Osteoblast (primary cell): Measurements from ENCODE around the gene ETFRF1. TPM values are rescaled to one million over a fixed set of nuclear protein-coding genes. Genes with fewer than 3 reads are reported as not detected.

ENCODE experiments used
- DNase-seq: peaks from one replicate; pipeline ENCODE4 v3.0.0; 2011; ENCODE audit warnings: low spot score, mixed read lengths; ENCODE audit not compliant: insufficient read length; ENCODE audit errors: missing footprints
- H2AFZ ChIP-seq: 2 replicates; pipeline ENCODE4 v1.6.0; 2011; ENCODE audit warnings: mild to moderate bottlenecking, low read length
- H3K27ac ChIP-seq: 2 replicates; pipeline ENCODE4 v1.5.1; 2011; ENCODE audit warnings: mild to moderate bottlenecking, low read depth, low read length, moderate library complexity
- H3K27me3 ChIP-seq: 2 replicates; pipeline ENCODE4 v1.6.0; 2012; ENCODE audit warnings: mild to moderate bottlenecking, control low read depth, inconsistent platforms, low read length, moderate library complexity; ENCODE audit not compliant: insufficient read depth
- H3K36me3 ChIP-seq: 2 replicates; pipeline ENCODE4 v1.5.1; 2011; ENCODE audit warnings: mild to moderate bottlenecking, low read length, control low read depth, moderate library complexity; ENCODE audit not compliant: insufficient read depth
- H3K4me1 ChIP-seq: 2 replicates; pipeline ENCODE4 v1.5.1; 2011; ENCODE audit warnings: mild to moderate bottlenecking, low read length, control low read depth, moderate library complexity; ENCODE audit not compliant: insufficient read depth
- H3K4me2 ChIP-seq: 2 replicates; pipeline ENCODE4 v1.6.0; 2011; ENCODE audit warnings: mild to moderate bottlenecking, low read length; ENCODE audit not compliant: insufficient read depth
- H3K4me3 ChIP-seq: fragments of 200-600 bp; sonication (generic); 3 replicates; pipeline ENCODE4 v1.5.1; 2012; ENCODE audit warnings: mild to moderate bottlenecking, low read length, inconsistent platforms; ENCODE audit not compliant: insufficient read depth
- H3K79me2 ChIP-seq: 2 replicates; pipeline ENCODE4 v1.6.0; 2012; ENCODE audit warnings: mild to moderate bottlenecking, low read length, control low read depth, inconsistent platforms; ENCODE audit not compliant: insufficient read depth
- H3K9me3 ChIP-seq: 2 replicates; pipeline ENCODE4 v1.5.1; 2011; ENCODE audit warnings: low read depth, low read length, control low read depth
- H4K20me1 ChIP-seq: 2 replicates; pipeline ENCODE4 v1.6.0; 2012; ENCODE audit warnings: mild to moderate bottlenecking, low read length, control low read depth; ENCODE audit not compliant: insufficient read depth
- CTCF ChIP-seq: IDR thresholded peaks from 2 replicates; pipeline ENCODE4 v1.5.1; 2011; ENCODE audit warnings: mild to moderate bottlenecking, low read depth, low read length, moderate library complexity; ENCODE audit errors: extremely low read depth
- total RNA-seq: library from RNA; depleted of rRNA; stranded (reverse); fragments of >200 nt; gene quantifications from 2 replicates; pipeline ENCODE4 v1.2.3, GENCODE V29; 2012

Gene ETFRF1
- total RNA-seq, 1 donor: 27.9 TPM

GRCh38 chr12:25189656-25190055, 5.4 kb upstream of the ETFRF1 start:
- Histone ChIP-seq H3K79me2 (no peaks in the 10 kb centered on the region), H3K27ac (peak overlapping the region; percentile 58), H3K9me3 (no peaks in the 10 kb centered on the region), H3K27me3 (no peaks in the 10 kb centered on the region), H4K20me1 (no peaks in the 10 kb centered on the region), H2AFZ (no peak overlapping the region), H3K4me2 (peak overlapping the region; percentile 30), H3K4me1 (peaks cover 37% of the 10 kb centered on the region), H3K36me3 (no peaks in the 10 kb centered on the region), H3K4me3 (no peak overlapping the region)
- DNase-seq: no peak
- TF ChIP-seq CTCF: no peak

GRCh38 chr12:25190793-25191192, 4.2 kb upstream of the ETFRF1 start:
- no peaks in the 10 kb centered on the region for H4K20me1 ChIP-seq
- no peak overlapping the region for H3K4me2 ChIP-seq
- H3K27ac ChIP-seq: no peak overlapping the region

GRCh38 chr12:25194214-25194613, 823 bp upstream of the ETFRF1 start:
- Histone ChIP-seq H3K4me3 (peak overlapping the region; percentile 81), H3K27me3 (no peaks in the 10 kb centered on the region), H3K27ac (peak overlapping the region; percentile 88), H3K9me3 (no peaks in the 10 kb centered on the region), H3K36me3 (no peaks in the 10 kb centered on the region), H3K4me1 (peaks cover 19% of the 10 kb centered on the region), H3K79me2 (peaks cover 12% of the 10 kb centered on the region), H4K20me1 (no peaks in the 10 kb centered on the region), H2AFZ (peak overlapping the region; percentile 95), H3K4me2 (peak overlapping the region; percentile 98)
- TF ChIP-seq CTCF: no peak
- no peak for DNase-seq

More at GRCh38 chr12:25190793-25191192, 4.2 kb upstream of the ETFRF1 start:
- Histone ChIP-seq H3K36me3 (no peaks in the 10 kb centered on the region), H3K79me2 (peaks cover 2% of the 10 kb centered on the region), H3K4me1 (peaks cover 38% of the 10 kb centered on the region), H3K4me3 (no peak overlapping the region), H2AFZ (no peak overlapping the region), H3K9me3 (no peaks in the 10 kb centered on the region), H3K27me3 (no peaks in the 10 kb centered on the region)
- no peak for DNase-seq
- TF ChIP-seq CTCF: no peak

GRCh38 chr12:25194722-25195055, 348 bp upstream of the ETFRF1 start:
- H3K36me3 ChIP-seq: no peaks in the 10 kb centered on the region
- peak overlapping the region; percentile 81 for H3K4me3 ChIP-seq
- no peak for DNase-seq
- H3K9me3 ChIP-seq: no peaks in the 10 kb centered on the region
- no peak for TF ChIP-seq CTCF
- H3K27ac ChIP-seq: peak overlapping the region; percentile 88
- H4K20me1 ChIP-seq: no peaks in the 10 kb centered on the region
- peak overlapping the region; percentile 95 for H2AFZ ChIP-seq
- H3K27me3 ChIP-seq: no peaks in the 10 kb centered on the region
- peaks cover 14% of the 10 kb centered on the region for H3K4me1 ChIP-seq
- H3K4me2 ChIP-seq: peak overlapping the region; percentile 98
- peaks cover 12% of the 10 kb centered on the region for H3K79me2 ChIP-seq
